CD4-positive, alpha-beta T cell treated with Interleukin-2 at 100 ng/mL for 4 hours (primary cell): Measurements from ENCODE around the gene GRM4.

ENCODE experiments used
- DNase-seq: peaks from one replicate; pipeline ENCODE4 v3.0.0-alpha.2; 2020; ENCODE audit warnings: low spot score

GRM4 gene

GRCh38 chr6:34082864-34083626 is 62.8 kb downstream of the GRM4 start:
- DNase-seq = no peak

GRCh38 chr6:34082348-34082747 is 63.5 kb downstream of the GRM4 start:
- no peak for DNase-seq

GRCh38 chr6:34080357-34080756 is 65.5 kb downstream of the GRM4 start:
- DNase-seq = no peak

- no peak for DNase-seq
Measured at GRCh38 chr6:34079899-34080298, 66.0 kb downstream of the GRM4 start.

- DNase-seq = no peak
Measured at GRCh38 chr6:34075906-34076305, 70.0 kb downstream of the GRM4 start.

GRCh38 chr6:34074064-34074742 is 71.7 kb downstream of the GRM4 start:
- no peak for DNase-seq

- no peak for DNase-seq
Measured at GRCh38 chr6:34073540-34073939, 72.3 kb downstream of the GRM4 start.

GRCh38 chr6:34072727-34073126 is 73.2 kb downstream of the GRM4 start:
- no peak for DNase-seq

GRCh38 chr6:34071884-34072379 is 74.0 kb downstream of the GRM4 start:
- no peak for DNase-seq

GRCh38 chr6:34071136-34071883 is 74.6 kb downstream of the GRM4 start:
- DNase-seq = no peak

GRCh38 chr6:34070315-34071135 is 75.4 kb downstream of the GRM4 start:
- DNase-seq = no peak

GRCh38 chr6:34068462-34069044 is 77.3 kb downstream of the GRM4 start:
- DNase-seq = no peak

- DNase-seq = no peak
Measured at GRCh38 chr6:34067814-34068213, 78.1 kb downstream of the GRM4 start.

- no peak for DNase-seq
Measured at GRCh38 chr6:34066772-34067770, 78.8 kb downstream of the GRM4 start.

- DNase-seq = no peak
Measured at GRCh38 chr6:34066218-34066571, 79.7 kb downstream of the GRM4 start.

GRCh38 chr6:34065466-34066217 is 80.2 kb downstream of the GRM4 start:
- no peak for DNase-seq

GRCh38 chr6:34064675-34065074 is 81.2 kb downstream of the GRM4 start:
- DNase-seq = no peak

- DNase-seq = no peak
Measured at GRCh38 chr6:34063651-34064050, 82.2 kb downstream of the GRM4 start.

- DNase-seq = no peak
Measured at GRCh38 chr6:34062815-34063214, 83.1 kb downstream of the GRM4 start.

- no peak for DNase-seq
Measured at GRCh38 chr6:34062156-34062555, 83.7 kb downstream of the GRM4 start.
